Kidney (tissue), 14 donors: Measurements from ENCODE around the gene SULT2B1. TPM values are rescaled to one million over a fixed set of nuclear protein-coding genes. Genes with fewer than 3 reads are reported as not detected.
A peak's percentile ranks its signal among the peaks of the same experiment; 100 is the strongest.

Source experiments
- DNase-seq, 5 donors: peaks; one replicate each; pipeline ENCODE4 v3.0.0-alpha.2; 2013 to 2020
- FAIRE-seq: peaks from 2 replicates; lab custom pipeline; 2012; peaks lifted over from hg19 to GRCh38; lab: Jason Lieb, UNC
- H3K27ac ChIP-seq, 2 donors: one replicate each; pipeline ENCODE4 v1.7.0; 2013; ENCODE audit warnings: low read depth in 2 of 2, low read length in 2 of 2, inconsistent platforms in 1 of 2
- H3K27me3 ChIP-seq: one replicate; pipeline ENCODE4 v1.7.1; 2013; ENCODE audit warnings: low read length, inconsistent platforms; ENCODE audit not compliant: control insufficient read depth, insufficient read depth
- H3K36me3 ChIP-seq, 3 donors: one replicate each; pipeline versions ENCODE4 v1.7.0 to v1.7.1; 2013; ENCODE audit warnings: low read length in 3 of 3, control low read depth in 1 of 3, inconsistent platforms in 1 of 3; ENCODE audit not compliant: insufficient read depth in 3 of 3, control insufficient read depth in 2 of 3
- H3K4me1 ChIP-seq, 3 donors: one replicate each; pipeline versions ENCODE4 v1.7.0 to v1.7.1; 2013; ENCODE audit warnings: low read length in 3 of 3, inconsistent platforms in 1 of 3, low read depth in 1 of 3; ENCODE audit not compliant: control insufficient read depth in 2 of 3, insufficient read depth in 2 of 3
- H3K4me3 ChIP-seq, 3 donors: one replicate each; pipeline versions ENCODE4 v1.7.0 to v1.8.1; 2013; ENCODE audit warnings: low read length in 3 of 3, control low read depth in 1 of 3, inconsistent platforms in 1 of 3
- H3K9ac ChIP-seq, 3 donors: one replicate each; pipeline versions ENCODE4 v1.7.0 to v1.7.1; 2013; ENCODE audit warnings: low read length in 3 of 3, control low read depth in 1 of 3, inconsistent platforms in 1 of 3
- H3K9me3 ChIP-seq, 3 donors: one replicate each; pipeline versions ENCODE4 v1.7.0 to v1.7.1; 2013; ENCODE audit warnings: low read length in 3 of 3, control low read depth in 1 of 3, inconsistent platforms in 1 of 3; ENCODE audit not compliant: control insufficient read depth in 2 of 3, insufficient read depth in 1 of 3
- intact Hi-C: fragments of 100-400 bp; cut with DNase I; formaldehyde crosslinking; loops from one replicate; pipeline ENCODE4 v1.11.1; 2022
- polyA plus RNA-seq: library from polyadenylated mRNA; stranded (reverse); fragments of 350-450 nt; fragmentation: Illumina TruSeq; extraction: RNeasy Lipid Tissue Mini Kit (QIAGEN cat#74804); gene quantifications from one replicate; pipeline ENCODE4 v1.2.3, GENCODE V29; 2014; ENCODE audit warnings: low read depth, low replicate concordance; ENCODE audit not compliant: insufficient read depth
- total RNA-seq: library from RNA; stranded (reverse); fragmentation: NEBNext Ultra II Directional; extraction: Animal tissue kit (Norgen Biotek cat#: 25700); gene quantifications from one replicate; pipeline ENCODE4 v1.2.1, GENCODE V29; 2021
- TF ChIP-seq, protein P1 (sequence below): IDR thresholded peaks from 3 replicates; pipeline ENCODE4 v1.5.1; 2012; ENCODE audit warnings: mild to moderate bottlenecking, moderate library complexity, borderline replicate concordance; ENCODE audit not compliant: insufficient read depth; ENCODE audit errors: extremely low read depth
- donor health status: control.
- donor health status: control.
- donor health status: control.
- donor health status: control.
- donor health status: control.
- donor health status: DM: yes; HTN: yes; CAD: no.
- donor health status: Normal renal cell carcinoma (clear cell type).

Gene SULT2B1
- total and polyA plus RNA-seq, 2 donors from 2014 or later: 2.3 TPM

DNA sequence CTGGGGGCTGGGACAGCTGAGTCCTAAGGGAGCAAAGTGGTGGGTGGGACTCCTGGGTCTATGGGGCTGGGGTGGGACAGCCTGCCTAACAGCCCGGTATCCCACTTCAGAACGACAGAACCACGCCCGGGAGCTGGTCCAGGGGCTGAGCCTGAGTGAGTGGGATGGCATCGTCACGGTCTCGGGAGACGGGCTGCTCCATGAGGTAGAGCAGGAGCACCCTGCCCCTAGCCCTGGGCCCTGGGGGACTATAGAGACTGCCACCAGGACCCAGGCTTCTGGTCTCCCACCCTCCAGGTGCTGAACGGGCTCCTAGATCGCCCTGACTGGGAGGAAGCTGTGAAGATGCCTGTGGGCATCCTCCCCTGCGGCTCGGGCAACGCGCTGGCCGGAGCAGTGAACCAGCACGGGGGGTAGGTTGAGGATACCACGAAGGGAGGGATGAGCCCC is 75.9 kb downstream of the SULT2B1 start:
- Histone ChIP-seq H3K4me3 (no peak overlapping the region), H3K9me3 (no peaks in the 10 kb centered on the region), H3K9ac (no peak overlapping the region), H3K27me3 (no peaks in the 10 kb centered on the region), H3K27ac (no peak overlapping the region), H3K4me1 (peaks cover 3 to 25% (median 14%) of the 10 kb centered on the region in 3 donors), H3K36me3 (peaks cover 0 to 6% (median 3%) of the 10 kb centered on the region in 3 donors)
- TF ChIP-seq, protein P1, sequence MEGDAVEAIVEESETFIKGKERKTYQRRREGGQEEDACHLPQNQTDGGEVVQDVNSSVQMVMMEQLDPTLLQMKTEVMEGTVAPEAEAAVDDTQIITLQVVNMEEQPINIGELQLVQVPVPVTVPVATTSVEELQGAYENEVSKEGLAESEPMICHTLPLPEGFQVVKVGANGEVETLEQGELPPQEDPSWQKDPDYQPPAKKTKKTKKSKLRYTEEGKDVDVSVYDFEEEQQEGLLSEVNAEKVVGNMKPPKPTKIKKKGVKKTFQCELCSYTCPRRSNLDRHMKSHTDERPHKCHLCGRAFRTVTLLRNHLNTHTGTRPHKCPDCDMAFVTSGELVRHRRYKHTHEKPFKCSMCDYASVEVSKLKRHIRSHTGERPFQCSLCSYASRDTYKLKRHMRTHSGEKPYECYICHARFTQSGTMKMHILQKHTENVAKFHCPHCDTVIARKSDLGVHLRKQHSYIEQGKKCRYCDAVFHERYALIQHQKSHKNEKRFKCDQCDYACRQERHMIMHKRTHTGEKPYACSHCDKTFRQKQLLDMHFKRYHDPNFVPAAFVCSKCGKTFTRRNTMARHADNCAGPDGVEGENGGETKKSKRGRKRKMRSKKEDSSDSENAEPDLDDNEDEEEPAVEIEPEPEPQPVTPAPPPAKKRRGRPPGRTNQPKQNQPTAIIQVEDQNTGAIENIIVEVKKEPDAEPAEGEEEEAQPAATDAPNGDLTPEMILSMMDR: no peak
- no peak for FAIRE-seq
- peak in 2 of 5 donors; percentile 51 to 77 for DNase-seq
- intact Hi-C loops: no loop called here

DNA sequence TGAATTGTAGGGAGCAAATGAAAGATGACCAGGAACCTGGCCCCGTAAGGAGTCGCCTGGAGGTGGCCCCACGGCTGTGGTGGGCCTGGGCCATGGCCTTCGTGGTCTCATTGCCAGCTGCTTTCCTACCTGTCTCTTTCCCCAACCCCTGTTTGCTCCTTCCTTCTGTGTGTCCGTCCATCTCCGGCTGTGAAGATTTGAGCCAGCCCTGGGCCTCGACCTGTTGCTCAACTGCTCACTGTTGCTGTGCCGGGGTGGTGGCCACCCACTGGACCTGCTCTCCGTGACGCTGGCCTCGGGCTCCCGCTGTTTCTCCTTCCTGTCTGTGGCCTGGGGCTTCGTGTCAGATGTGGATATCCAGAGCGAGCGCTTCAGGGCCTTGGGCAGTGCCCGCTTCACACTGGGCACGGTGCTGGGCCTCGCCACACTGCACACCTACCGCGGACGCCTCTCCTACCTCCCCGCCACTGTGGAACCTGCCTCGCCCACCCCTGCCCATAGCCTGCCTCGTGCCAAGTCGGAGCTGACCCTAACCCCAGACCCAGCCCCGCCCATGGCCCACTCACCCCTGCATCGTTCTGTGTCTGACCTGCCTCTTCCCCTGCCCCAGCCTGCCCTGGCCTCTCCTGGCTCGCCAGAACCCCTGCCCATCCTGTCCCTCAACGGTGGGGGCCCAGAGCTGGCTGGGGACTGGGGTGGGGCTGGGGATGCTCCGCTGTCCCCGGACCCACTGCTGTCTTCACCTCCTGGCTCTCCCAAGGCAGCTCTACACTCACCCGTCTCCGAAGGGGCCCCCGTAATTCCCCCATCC is 76.7 kb downstream of the SULT2B1 start:
- Histone ChIP-seq H3K4me3 (no peak overlapping the region), H3K36me3 (peaks cover 0 to 6% (median 5%) of the 10 kb centered on the region in 3 donors), H3K9me3 (no peaks in the 10 kb centered on the region), H3K4me1 (peaks cover 0 to 27% (median 16%) of the 10 kb centered on the region in 3 donors), H3K9ac (no peak overlapping the region), H3K27ac (no peak overlapping the region), H3K27me3 (no peaks in the 10 kb centered on the region)
- intact Hi-C loops: no loop called here
- FAIRE-seq (no peak), DNase-seq (peak in 2 of 5 donors; percentile 73 to 82)
- TF ChIP-seq, protein P1: no peak

DNA sequence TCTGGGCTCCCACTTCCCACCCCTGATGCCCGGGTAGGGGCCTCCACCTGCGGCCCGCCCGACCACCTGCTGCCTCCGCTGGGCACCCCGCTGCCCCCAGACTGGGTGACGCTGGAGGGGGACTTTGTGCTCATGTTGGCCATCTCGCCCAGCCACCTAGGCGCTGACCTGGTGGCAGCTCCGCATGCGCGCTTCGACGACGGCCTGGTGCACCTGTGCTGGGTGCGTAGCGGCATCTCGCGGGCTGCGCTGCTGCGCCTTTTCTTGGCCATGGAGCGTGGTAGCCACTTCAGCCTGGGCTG is 77.3 kb downstream of the SULT2B1 start:
- intact Hi-C loops: no loop called here
- Histone ChIP-seq H3K36me3 (peaks cover 0 to 6% (median 5%) of the 10 kb centered on the region in 3 donors), H3K27me3 (no peaks in the 10 kb centered on the region), H3K9ac (no peak overlapping the region), H3K9me3 (no peaks in the 10 kb centered on the region), H3K27ac (no peak overlapping the region), H3K4me1 (peaks cover 3 to 30% (median 20%) of the 10 kb centered on the region in 3 donors), H3K4me3 (no peak overlapping the region)
- FAIRE-seq (no peak), DNase-seq (peak in 1 of 5 donors; percentile 80)
- TF ChIP-seq, protein P1: no peak
